Stimulated activated CD8-positive, alpha-beta memory T cell treated with anti-CD3 and anti-CD28 coated beads, Interleukin-4, amount 100 ng/mL, for 48 hours (primary cell): ENCODE results near the gene MACROD1.
A peak's percentile ranks its signal among the peaks of the same experiment; 100 is the strongest.

ENCODE experiments used
- DNase-seq: peaks from one replicate; pipeline ENCODE4 v3.0.0-alpha.2; 2020

MACROD1 gene

GRCh38 chr11:64069401-64070313 lies 96.3 kb downstream of the MACROD1 start:
- no peak for DNase-seq

GRCh38 chr11:64068705-64069400 lies 97.1 kb downstream of the MACROD1 start:
- DNase-seq, result no peak

- DNase-seq, result peak; percentile 25
These were observed 98.5 kb downstream of the MACROD1 start for GRCh38 chr11:64067230-64067993.

GRCh38 chr11:64065712-64066111 lies 100.2 kb downstream of the MACROD1 start:
- DNase-seq, result no peak

- DNase-seq, result no peak
These were observed 100.8 kb downstream of the MACROD1 start for GRCh38 chr11:64065141-64065465.

GRCh38 chr11:64064374-64065140 lies 101.4 kb downstream of the MACROD1 start:
- DNase-seq, result no peak

- DNase-seq, result no peak
These were observed 102.1 kb downstream of the MACROD1 start for GRCh38 chr11:64063777-64064176.

- no peak for DNase-seq
These were observed 103.5 kb downstream of the MACROD1 start for GRCh38 chr11:64062185-64063039.

- peak; percentile 78 for DNase-seq
These were observed 105.0 kb downstream of the MACROD1 start for GRCh38 chr11:64060861-64061444.

- DNase-seq, result no peak
These were observed 105.6 kb downstream of the MACROD1 start for GRCh38 chr11:64060263-64060860.

GRCh38 chr11:64059339-64060140 lies 106.4 kb downstream of the MACROD1 start:
- no peak for DNase-seq

GRCh38 chr11:64058494-64058893 lies 107.4 kb downstream of the MACROD1 start:
- DNase-seq, result no peak

- DNase-seq, result no peak
These were observed 108.0 kb downstream of the MACROD1 start for GRCh38 chr11:64057890-64058289.

GRCh38 chr11:64056861-64057260 lies 109.1 kb downstream of the MACROD1 start:
- no peak for DNase-seq

- DNase-seq, result no peak
These were observed 109.6 kb downstream of the MACROD1 start for GRCh38 chr11:64056213-64056785.

- no peak for DNase-seq
These were observed 110.8 kb downstream of the MACROD1 start for GRCh38 chr11:64055077-64055476.

- no peak for DNase-seq
These were observed 112.2 kb downstream of the MACROD1 start for GRCh38 chr11:64053699-64054098.

- DNase-seq, result no peak
These were observed 112.8 kb downstream of the MACROD1 start for GRCh38 chr11:64052938-64053622.

GRCh38 chr11:64052436-64052835 lies 113.5 kb downstream of the MACROD1 start:
- no peak for DNase-seq
